EH (cell line): Measurements from ENCODE around the gene PIK3R2.
"Not testable (repeated sequence)": the region's sequence is repeated elsewhere in the genome, so short reads cannot be mapped to it uniquely, and the experiment has no call there.

Experiments used
- DNase-seq: peaks from one replicate; pipeline ENCODE4 v3.0.0-alpha.2; 2015; ENCODE audit warnings: low read depth

The PIK3R2 gene

GRCh38 chr19:18152817-18153555, at the start of gene PIK3R2:
Gene PIK3R2, plus strand, starts transcription at chr19:18153163. Its CDS starts 2,717 bp downstream, at chr19:18155880.
- DNase-seq, result peak; percentile 99

GRCh38 chr19:18104793-18105131, 48.2 kb upstream of the PIK3R2 start:
- DNase-seq, result no peak

GRCh38 chr19:18105259-18105658, 47.7 kb upstream of the PIK3R2 start:
- not testable (repeated sequence) for DNase-seq

GRCh38 chr19:18107235-18107634, 45.7 kb upstream of the PIK3R2 start:
- no peak for DNase-seq

- no peak for DNase-seq
Observed at GRCh38 chr19:18108897-18109296, 44.1 kb upstream of the PIK3R2 start.

GRCh38 chr19:18109341-18109732, 43.6 kb upstream of the PIK3R2 start:
- no peak for DNase-seq

GRCh38 chr19:18109733-18110608, 43.0 kb upstream of the PIK3R2 start:
- peak; percentile 31 for DNase-seq

- DNase-seq, result no peak
Observed at GRCh38 chr19:18110609-18111232, 42.2 kb upstream of the PIK3R2 start.

GRCh38 chr19:18112989-18113478, 39.9 kb upstream of the PIK3R2 start:
- peak; percentile 81 for DNase-seq

- no peak for DNase-seq
Observed at GRCh38 chr19:18113827-18114226, 39.1 kb upstream of the PIK3R2 start.

GRCh38 chr19:18114483-18114882, 38.5 kb upstream of the PIK3R2 start:
- DNase-seq, result no peak

- no peak for DNase-seq
Observed at GRCh38 chr19:18117364-18117691, 35.6 kb upstream of the PIK3R2 start.

- peak; percentile 82 for DNase-seq
Observed at GRCh38 chr19:18117692-18118378, 35.1 kb upstream of the PIK3R2 start.

GRCh38 chr19:18118420-18119012, 34.4 kb upstream of the PIK3R2 start:
- DNase-seq, result no peak

- DNase-seq, result peak; percentile 24
Observed at GRCh38 chr19:18119013-18119716, 33.8 kb upstream of the PIK3R2 start.

GRCh38 chr19:18119717-18120105, 33.3 kb upstream of the PIK3R2 start:
- DNase-seq, result no peak

GRCh38 chr19:18120127-18120526, 32.8 kb upstream of the PIK3R2 start:
- DNase-seq, result no peak

- no peak for DNase-seq
Observed at GRCh38 chr19:18121166-18121565, 31.8 kb upstream of the PIK3R2 start.

- no peak for DNase-seq
Observed at GRCh38 chr19:18122424-18122823, 30.5 kb upstream of the PIK3R2 start.

- DNase-seq, result no peak
Observed at GRCh38 chr19:18122860-18123795, 29.8 kb upstream of the PIK3R2 start.
